GM12801 (cell line): ENCODE results near the gene JAZF1.

Experiments
- TF ChIP-seq, protein P1 (sequence below): IDR thresholded peaks from one replicate; pipeline ENCODE4 v1.5.1; 2011; ENCODE audit warnings: control low read depth; ENCODE audit not compliant: insufficient read length; ENCODE audit errors: extremely low read depth

The JAZF1 gene

DNA sequence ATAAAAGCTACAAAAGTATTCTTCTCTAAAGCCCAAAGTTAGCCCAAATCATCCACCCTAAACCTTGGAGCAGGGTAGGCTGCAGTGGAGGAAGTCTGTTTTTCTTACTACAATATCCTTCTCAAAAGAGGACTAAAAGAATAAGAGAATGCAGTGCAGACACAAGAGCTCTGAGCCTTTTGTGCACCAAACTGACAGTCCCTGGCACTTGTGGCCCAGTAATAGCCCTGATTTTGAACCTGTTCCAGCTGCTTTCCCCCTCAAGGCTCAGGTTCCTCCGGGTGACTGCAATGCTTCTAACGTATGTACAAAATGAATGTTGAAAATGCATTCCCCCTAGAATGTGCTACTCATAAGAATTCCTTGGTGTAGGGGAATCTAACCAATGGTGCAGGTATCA lies 154.4 kb downstream of the JAZF1 start:
- TF ChIP-seq, protein P1, sequence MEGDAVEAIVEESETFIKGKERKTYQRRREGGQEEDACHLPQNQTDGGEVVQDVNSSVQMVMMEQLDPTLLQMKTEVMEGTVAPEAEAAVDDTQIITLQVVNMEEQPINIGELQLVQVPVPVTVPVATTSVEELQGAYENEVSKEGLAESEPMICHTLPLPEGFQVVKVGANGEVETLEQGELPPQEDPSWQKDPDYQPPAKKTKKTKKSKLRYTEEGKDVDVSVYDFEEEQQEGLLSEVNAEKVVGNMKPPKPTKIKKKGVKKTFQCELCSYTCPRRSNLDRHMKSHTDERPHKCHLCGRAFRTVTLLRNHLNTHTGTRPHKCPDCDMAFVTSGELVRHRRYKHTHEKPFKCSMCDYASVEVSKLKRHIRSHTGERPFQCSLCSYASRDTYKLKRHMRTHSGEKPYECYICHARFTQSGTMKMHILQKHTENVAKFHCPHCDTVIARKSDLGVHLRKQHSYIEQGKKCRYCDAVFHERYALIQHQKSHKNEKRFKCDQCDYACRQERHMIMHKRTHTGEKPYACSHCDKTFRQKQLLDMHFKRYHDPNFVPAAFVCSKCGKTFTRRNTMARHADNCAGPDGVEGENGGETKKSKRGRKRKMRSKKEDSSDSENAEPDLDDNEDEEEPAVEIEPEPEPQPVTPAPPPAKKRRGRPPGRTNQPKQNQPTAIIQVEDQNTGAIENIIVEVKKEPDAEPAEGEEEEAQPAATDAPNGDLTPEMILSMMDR = no peak

DNA sequence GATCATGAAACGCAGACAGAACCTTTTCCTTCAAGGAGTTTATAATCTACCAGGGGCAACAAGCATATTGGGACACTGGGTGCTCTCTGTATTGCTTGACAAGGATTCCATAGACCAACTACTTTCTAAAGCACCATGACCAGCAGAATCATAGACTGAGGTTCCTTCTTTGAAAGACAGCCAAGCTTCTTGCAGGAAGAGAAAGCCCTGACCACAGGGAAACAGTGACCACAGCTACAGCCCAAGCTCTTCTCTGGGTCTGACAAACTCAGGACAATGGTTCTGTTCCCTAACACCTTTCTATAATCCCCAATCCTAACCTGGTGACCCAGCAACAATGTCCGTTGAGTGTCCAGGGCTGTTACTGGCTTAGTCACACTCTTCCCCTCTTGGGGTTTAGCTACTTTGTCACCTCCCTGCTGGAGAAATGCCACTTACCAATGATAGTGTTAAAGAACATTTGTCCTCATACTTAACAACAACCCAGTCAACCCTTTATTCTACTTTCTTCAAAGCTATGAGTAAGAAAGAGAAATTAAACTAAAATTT lies 155.7 kb downstream of the JAZF1 start:
- TF ChIP-seq, protein P1 = no peak

DNA sequence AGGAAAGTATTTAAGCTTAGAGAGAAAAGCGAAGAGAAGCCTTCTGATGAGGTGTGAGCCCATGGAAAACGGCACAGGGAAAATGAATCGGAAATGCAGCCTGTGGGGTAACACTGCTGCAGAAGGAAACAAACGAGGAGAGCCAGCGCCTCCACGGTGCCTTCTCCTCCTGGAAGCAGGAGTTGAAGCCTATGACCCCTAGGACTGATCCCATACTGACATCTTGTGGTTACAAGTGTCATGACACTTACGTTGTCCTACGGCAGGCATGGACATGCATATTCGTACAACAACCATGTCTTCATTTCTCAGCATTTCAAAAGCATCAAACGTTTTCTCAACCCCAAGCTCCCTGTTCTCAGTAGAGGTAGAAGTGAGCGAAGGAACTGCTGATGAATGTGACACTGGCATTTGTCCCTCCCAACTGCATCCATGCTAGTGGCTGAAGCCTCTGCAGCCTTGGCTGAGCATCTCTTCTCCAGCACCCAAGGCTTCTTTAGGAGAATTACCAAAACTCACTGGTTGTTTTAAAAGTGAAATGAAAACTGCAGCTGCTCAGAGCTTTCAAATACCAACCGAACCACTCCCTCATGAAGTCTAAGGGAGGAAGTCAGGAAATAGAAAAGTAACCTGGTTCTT lies 160.2 kb downstream of the JAZF1 start:
- TF ChIP-seq, protein P1 = peak; percentile 40

DNA sequence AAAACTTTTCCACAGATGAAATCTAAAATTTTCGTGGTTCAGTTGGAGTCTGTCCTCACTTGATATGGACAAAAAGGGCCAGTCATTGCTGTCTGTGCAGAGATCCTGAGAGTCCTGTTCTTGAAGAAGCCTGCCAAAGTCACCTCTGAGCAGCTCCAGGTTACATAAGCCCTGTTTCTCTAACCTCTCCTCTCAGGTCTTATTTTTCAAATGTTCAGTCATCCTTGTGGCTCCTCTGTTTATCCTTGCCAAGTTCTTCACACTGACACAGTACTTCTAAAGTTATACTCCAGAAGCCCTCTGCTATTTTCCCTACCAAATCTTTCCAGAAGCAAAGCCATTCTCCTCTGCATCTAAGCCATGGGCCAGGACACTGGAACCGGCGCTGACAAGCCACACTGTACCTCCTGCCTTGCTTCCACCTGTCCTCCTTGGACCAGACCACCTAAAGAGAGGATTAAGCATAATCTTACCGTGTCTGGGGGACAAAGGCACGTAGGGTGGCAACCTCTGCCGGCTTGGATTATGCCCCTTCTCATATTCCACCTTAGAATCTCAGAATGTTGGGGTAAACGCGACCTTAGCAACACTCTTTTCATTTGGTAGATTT lies 161.6 kb downstream of the JAZF1 start:
- TF ChIP-seq, protein P1 = no peak

DNA sequence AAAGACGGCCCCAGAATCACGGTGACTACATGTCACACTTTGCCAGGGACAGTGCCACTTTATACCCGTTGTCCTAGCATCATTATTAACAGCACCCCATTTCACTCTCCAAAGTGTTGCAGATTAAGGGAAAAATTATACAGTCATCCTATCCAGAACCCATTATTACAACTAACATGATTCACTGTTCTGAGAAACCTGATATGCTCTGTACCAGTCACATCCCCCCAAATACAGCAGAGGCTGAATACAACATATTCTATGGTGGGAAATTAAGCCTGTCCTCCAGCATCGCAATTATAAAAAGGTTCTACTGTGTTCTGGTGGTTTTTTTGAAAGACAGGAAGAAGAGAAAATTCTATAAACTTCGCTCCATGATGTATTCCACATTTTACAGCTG lies 162.1 kb downstream of the JAZF1 start:
- TF ChIP-seq, protein P1 = no peak

DNA sequence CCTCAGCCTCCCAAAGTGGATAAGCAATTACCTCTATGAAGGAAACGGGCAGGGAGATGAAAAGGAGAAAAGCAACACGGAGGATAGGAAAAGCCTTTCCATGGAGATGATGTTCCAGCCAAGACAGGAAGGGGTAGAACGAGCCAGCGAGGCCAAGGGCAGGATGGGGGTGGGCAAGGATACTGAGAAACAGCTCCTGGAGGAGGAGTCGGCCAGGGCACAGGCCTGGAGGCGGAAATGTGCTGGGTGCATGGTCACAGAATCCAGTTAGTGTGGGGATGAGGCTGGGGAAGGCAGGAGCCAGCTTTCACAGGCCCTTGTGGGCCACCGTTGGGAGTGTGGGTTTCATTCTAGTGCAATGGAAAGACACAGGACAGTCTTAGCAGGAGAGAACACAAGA lies 162.6 kb downstream of the JAZF1 start:
- TF ChIP-seq, protein P1 = no peak

DNA sequence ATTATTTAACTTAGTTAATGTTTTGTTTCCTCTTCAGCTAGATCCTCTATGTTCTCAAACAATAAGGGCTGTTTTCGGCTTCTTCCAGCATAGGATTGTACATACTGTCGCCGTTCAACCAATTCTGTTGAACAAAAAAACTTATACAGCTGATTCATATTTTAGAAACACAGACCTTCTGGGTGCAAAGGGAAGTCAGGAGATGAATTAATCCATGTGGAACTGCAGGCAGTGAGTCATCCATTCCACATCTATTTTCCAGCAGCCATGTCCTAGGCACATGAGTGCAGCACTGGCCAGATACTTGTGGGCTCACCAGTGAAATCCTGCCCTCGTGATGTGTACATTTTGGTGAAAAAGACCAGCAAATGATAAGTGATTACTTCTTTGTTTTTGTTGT lies 163.2 kb downstream of the JAZF1 start:
- TF ChIP-seq, protein P1 = no peak
